ENCODE data around the gene C7orf57.

GRCh38 chr7:48101968-48102367 is 66.6 kb downstream of the C7orf57 start:
- TF ChIP-seq EP300 (IDR thresholded peaks at IDR 0.05) (no peak), CTCF (IDR thresholded peaks at IDR 0.05) (no peak), POLR2A (IDR thresholded peaks at IDR 0.05; ENCODE audit: low read depth) (no peak), POLR2AphosphoS5 (IDR thresholded peaks at IDR 0.05) (no peak)
